ENCODE measurements around the gene SF3B5.
"Not testable (repeated sequence)": the region's sequence is repeated elsewhere in the genome, so short reads cannot be mapped to it uniquely, and the experiment has no call there.

The SF3B5 gene

GRCh38 chr6:144132167-144132690 lies 36.9 kb upstream of the SF3B5 start:
- not testable (repeated sequence) for H3K4me3 ChIP-seq (ENCODE audit: low read depth in 1 of 2, low read length in 2 of 2); H3K27me3 ChIP-seq (ENCODE audit: control insufficient read depth in 1 of 2, insufficient read depth in 2 of 2, low read length in 2 of 2); H3K9me3 ChIP-seq (ENCODE audit: low read length); H3K36me3 ChIP-seq (ENCODE audit: insufficient read depth, low read length); H3K4me1 ChIP-seq (ENCODE audit: insufficient read depth, low read length); H3K27ac ChIP-seq (ENCODE audit: low read depth, low read length); H3K9ac ChIP-seq (ENCODE audit: low read length)

GRCh38 chr6:144131248-144131709 lies 35.9 kb upstream of the SF3B5 start:
- Histone ChIP-seq H3K4me1 (ENCODE audit: insufficient read depth, low read length) (no peaks in the 10 kb centered on the region), H3K27ac (ENCODE audit: low read depth, low read length) (no peak overlapping the region), H3K9ac (ENCODE audit: low read length) (no peak overlapping the region), H3K9me3 (ENCODE audit: low read length) (no peaks in the 10 kb centered on the region), H3K27me3 (ENCODE audit: control insufficient read depth in 1 of 2, insufficient read depth in 2 of 2, low read length in 2 of 2) (no peaks in the 10 kb centered on the region), H3K4me3 (ENCODE audit: low read depth in 1 of 2, low read length in 2 of 2) (no peak overlapping the region), H3K36me3 (ENCODE audit: insufficient read depth, low read length) (no peaks in the 10 kb centered on the region)

- H3K27ac ChIP-seq (ENCODE audit: low read depth, low read length): no peak overlapping the region
- no peaks in the 10 kb centered on the region for H3K36me3 ChIP-seq (ENCODE audit: insufficient read depth, low read length)
- no peak overlapping the region for H3K9ac ChIP-seq (ENCODE audit: low read length)
- no peaks in the 10 kb centered on the region for H3K27me3 ChIP-seq (ENCODE audit: control insufficient read depth in 1 of 2, insufficient read depth in 2 of 2, low read length in 2 of 2)
- no peak overlapping the region for H3K4me3 ChIP-seq (ENCODE audit: low read depth in 1 of 2, low read length in 2 of 2)
- no peaks in the 10 kb centered on the region for H3K4me1 ChIP-seq (ENCODE audit: insufficient read depth, low read length)
- H3K9me3 ChIP-seq (ENCODE audit: low read length): no peaks in the 10 kb centered on the region
Observed at GRCh38 chr6:144129469-144129868, 34.1 kb upstream of the SF3B5 start.

GRCh38 chr6:144127097-144127496 lies 31.7 kb upstream of the SF3B5 start:
- Histone ChIP-seq H3K4me1 (ENCODE audit: insufficient read depth, low read length) (no peaks in the 10 kb centered on the region), H3K27me3 (ENCODE audit: control insufficient read depth in 1 of 2, insufficient read depth in 2 of 2, low read length in 2 of 2) (no peaks in the 10 kb centered on the region), H3K4me3 (ENCODE audit: low read depth in 1 of 2, low read length in 2 of 2) (no peak overlapping the region), H3K9me3 (ENCODE audit: low read length) (no peaks in the 10 kb centered on the region), H3K27ac (ENCODE audit: low read depth, low read length) (no peak overlapping the region), H3K9ac (ENCODE audit: low read length) (no peak overlapping the region), H3K36me3 (ENCODE audit: insufficient read depth, low read length) (no peaks in the 10 kb centered on the region)

GRCh38 chr6:144123836-144124235 lies 28.5 kb upstream of the SF3B5 start:
- no peak overlapping the region for H3K27ac ChIP-seq (ENCODE audit: low read depth, low read length)
- no peaks in the 10 kb centered on the region for H3K4me1 ChIP-seq (ENCODE audit: insufficient read depth, low read length)
- H3K9ac ChIP-seq (ENCODE audit: low read length): no peak overlapping the region
- H3K27me3 ChIP-seq (ENCODE audit: control insufficient read depth in 1 of 2, insufficient read depth in 2 of 2, low read length in 2 of 2): no peaks in the 10 kb centered on the region
- no peaks in the 10 kb centered on the region for H3K9me3 ChIP-seq (ENCODE audit: low read length)
- H3K36me3 ChIP-seq (ENCODE audit: insufficient read depth, low read length): no peaks in the 10 kb centered on the region
- no peak overlapping the region for H3K4me3 ChIP-seq (ENCODE audit: low read depth in 1 of 2, low read length in 2 of 2)

GRCh38 chr6:144123421-144123820 lies 28.0 kb upstream of the SF3B5 start:
- no peaks in the 10 kb centered on the region for H3K36me3 ChIP-seq (ENCODE audit: insufficient read depth, low read length)
- H3K27ac ChIP-seq (ENCODE audit: low read depth, low read length): no peak overlapping the region
- no peak overlapping the region for H3K4me3 ChIP-seq (ENCODE audit: low read depth in 1 of 2, low read length in 2 of 2)
- no peaks in the 10 kb centered on the region for H3K9me3 ChIP-seq (ENCODE audit: low read length)
- no peaks in the 10 kb centered on the region for H3K27me3 ChIP-seq (ENCODE audit: control insufficient read depth in 1 of 2, insufficient read depth in 2 of 2, low read length in 2 of 2)
- no peak overlapping the region for H3K9ac ChIP-seq (ENCODE audit: low read length)
- H3K4me1 ChIP-seq (ENCODE audit: insufficient read depth, low read length): no peaks in the 10 kb centered on the region

GRCh38 chr6:144122861-144123260 lies 27.5 kb upstream of the SF3B5 start:
- Histone ChIP-seq H3K9ac (ENCODE audit: low read length) (no peak overlapping the region), H3K36me3 (ENCODE audit: insufficient read depth, low read length) (no peaks in the 10 kb centered on the region), H3K27ac (ENCODE audit: low read depth, low read length) (no peak overlapping the region), H3K9me3 (ENCODE audit: low read length) (no peaks in the 10 kb centered on the region), H3K27me3 (ENCODE audit: control insufficient read depth in 1 of 2, insufficient read depth in 2 of 2, low read length in 2 of 2) (no peaks in the 10 kb centered on the region), H3K4me3 (ENCODE audit: low read depth in 1 of 2, low read length in 2 of 2) (no peak overlapping the region), H3K4me1 (ENCODE audit: insufficient read depth, low read length) (no peaks in the 10 kb centered on the region)

- Histone ChIP-seq H3K4me1 (ENCODE audit: insufficient read depth, low read length) (no peaks in the 10 kb centered on the region), H3K27me3 (ENCODE audit: control insufficient read depth in 1 of 2, insufficient read depth in 2 of 2, low read length in 2 of 2) (no peaks in the 10 kb centered on the region), H3K36me3 (ENCODE audit: insufficient read depth, low read length) (no peaks in the 10 kb centered on the region), H3K9me3 (ENCODE audit: low read length) (no peaks in the 10 kb centered on the region), H3K9ac (ENCODE audit: low read length) (no peak overlapping the region), H3K4me3 (ENCODE audit: low read depth in 1 of 2, low read length in 2 of 2) (no peak overlapping the region), H3K27ac (ENCODE audit: low read depth, low read length) (no peak overlapping the region)
Observed at GRCh38 chr6:144119376-144119775, 24.0 kb upstream of the SF3B5 start.

GRCh38 chr6:144115219-144115618 lies 19.8 kb upstream of the SF3B5 start:
- no peak overlapping the region for H3K9ac ChIP-seq (ENCODE audit: low read length)
- H3K36me3 ChIP-seq (ENCODE audit: insufficient read depth, low read length): no peaks in the 10 kb centered on the region
- H3K27me3 ChIP-seq (ENCODE audit: control insufficient read depth in 1 of 2, insufficient read depth in 2 of 2, low read length in 2 of 2): no peaks in the 10 kb centered on the region
- no peak overlapping the region for H3K4me3 ChIP-seq (ENCODE audit: low read depth in 1 of 2, low read length in 2 of 2)
- no peaks in the 10 kb centered on the region for H3K4me1 ChIP-seq (ENCODE audit: insufficient read depth, low read length)
- no peak overlapping the region for H3K27ac ChIP-seq (ENCODE audit: low read depth, low read length)
- H3K9me3 ChIP-seq (ENCODE audit: low read length): no peaks in the 10 kb centered on the region

GRCh38 chr6:144113366-144113765 lies 18.0 kb upstream of the SF3B5 start:
- Histone ChIP-seq H3K4me3 (ENCODE audit: low read depth in 1 of 2, low read length in 2 of 2) (no peak overlapping the region), H3K4me1 (ENCODE audit: insufficient read depth, low read length) (no peaks in the 10 kb centered on the region), H3K27ac (ENCODE audit: low read depth, low read length) (no peak overlapping the region), H3K9ac (ENCODE audit: low read length) (no peak overlapping the region), H3K27me3 (ENCODE audit: control insufficient read depth in 1 of 2, insufficient read depth in 2 of 2, low read length in 2 of 2) (no peaks in the 10 kb centered on the region), H3K9me3 (ENCODE audit: low read length) (no peaks in the 10 kb centered on the region), H3K36me3 (ENCODE audit: insufficient read depth, low read length) (no peaks in the 10 kb centered on the region)

- no peaks in the 10 kb centered on the region for H3K9me3 ChIP-seq (ENCODE audit: low read length)
- no peak overlapping the region for H3K4me3 ChIP-seq (ENCODE audit: low read depth in 1 of 2, low read length in 2 of 2)
- no peaks in the 10 kb centered on the region for H3K4me1 ChIP-seq (ENCODE audit: insufficient read depth, low read length)
- H3K27ac ChIP-seq (ENCODE audit: low read depth, low read length): no peak overlapping the region
- no peak overlapping the region for H3K9ac ChIP-seq (ENCODE audit: low read length)
- no peaks in the 10 kb centered on the region for H3K36me3 ChIP-seq (ENCODE audit: insufficient read depth, low read length)
- no peaks in the 10 kb centered on the region for H3K27me3 ChIP-seq (ENCODE audit: control insufficient read depth in 1 of 2, insufficient read depth in 2 of 2, low read length in 2 of 2)
Observed at GRCh38 chr6:144110210-144110609, 14.8 kb upstream of the SF3B5 start.

GRCh38 chr6:144106206-144106605 lies 10.8 kb upstream of the SF3B5 start:
- H3K4me3 ChIP-seq (ENCODE audit: low read depth in 1 of 2, low read length in 2 of 2): no peak overlapping the region
- H3K4me1 ChIP-seq (ENCODE audit: insufficient read depth, low read length): no peaks in the 10 kb centered on the region
- H3K9me3 ChIP-seq (ENCODE audit: low read length): no peaks in the 10 kb centered on the region
- H3K9ac ChIP-seq (ENCODE audit: low read length): no peak overlapping the region
- no peaks in the 10 kb centered on the region for H3K27me3 ChIP-seq (ENCODE audit: control insufficient read depth in 1 of 2, insufficient read depth in 2 of 2, low read length in 2 of 2)
- no peaks in the 10 kb centered on the region for H3K36me3 ChIP-seq (ENCODE audit: insufficient read depth, low read length)
- H3K27ac ChIP-seq (ENCODE audit: low read depth, low read length): no peak overlapping the region
